ENCODE results near the gene LNPK. TPM values are rescaled to one million over a fixed set of nuclear protein-coding genes. Genes with fewer than 3 reads are reported as not detected.
"Not testable (repeated sequence)": the region's sequence is repeated elsewhere in the genome, so short reads cannot be mapped to it uniquely, and the experiment has no call there.

The LNPK gene
- total RNA-seq, 1 experiment from 2014 or later, result 19.8 TPM

DNA sequence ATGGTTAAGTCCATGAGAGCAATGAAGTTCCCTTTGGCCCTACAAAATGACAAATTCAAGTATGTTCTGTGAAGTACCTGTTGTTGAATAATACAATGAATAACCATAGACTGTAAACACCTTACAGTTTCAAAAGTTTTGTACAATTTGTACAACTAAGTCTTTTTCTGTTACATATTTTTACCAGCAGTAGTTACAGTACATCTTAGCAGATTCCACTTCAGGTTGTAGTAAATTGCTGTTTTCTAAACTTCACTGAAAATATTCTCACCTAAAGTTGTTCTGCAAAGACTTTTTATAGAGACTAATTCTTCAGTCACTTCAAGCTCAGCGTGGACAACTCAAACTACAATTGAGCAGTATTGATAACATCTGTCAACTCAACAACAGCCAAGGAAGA is 28.7 kb downstream of the LNPK start:
- DNase-seq (ENCODE audit: low spot score), result no peak

DNA sequence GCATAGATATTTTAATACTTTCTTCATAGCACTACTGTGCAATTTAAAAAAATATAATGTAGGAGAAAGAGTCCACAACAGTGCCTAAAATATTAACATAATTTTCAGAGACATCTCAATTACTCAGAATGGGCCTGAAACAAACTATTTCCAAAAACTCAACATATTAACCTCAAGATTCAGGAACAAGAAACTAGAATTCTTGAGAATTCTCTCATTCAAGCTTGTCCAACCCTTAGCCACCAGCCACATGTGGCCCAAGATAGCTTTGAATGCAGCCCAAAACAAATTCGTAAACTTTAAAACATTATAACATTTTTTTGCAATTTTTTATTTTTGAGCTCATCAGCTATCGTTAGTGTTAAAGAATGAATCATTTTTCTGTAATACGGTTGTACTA is 35.2 kb downstream of the LNPK start:
- no peak for DNase-seq (ENCODE audit: low spot score)

- no peak for DNase-seq (ENCODE audit: low spot score)
Observed at GRCh38 chr2:175965773-175966172, 36.3 kb downstream of the LNPK start.

DNA sequence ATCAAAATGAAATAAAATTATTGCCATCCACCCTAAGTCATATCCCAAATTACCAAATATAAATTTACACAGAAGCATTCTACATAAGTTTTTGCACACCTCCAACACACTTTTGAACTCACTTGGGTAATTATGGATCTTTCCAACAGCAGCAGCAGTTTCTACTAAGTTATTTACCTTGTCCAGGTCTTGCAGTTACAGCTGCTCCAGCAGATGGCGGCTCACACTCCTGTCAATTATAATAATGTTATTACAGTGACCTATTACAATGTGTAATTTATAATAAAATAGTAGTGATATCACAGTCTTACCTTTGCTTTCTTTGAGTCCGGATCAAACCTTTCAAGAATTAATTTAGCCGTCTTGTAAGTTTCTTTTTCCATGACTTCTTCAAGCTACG is 37.9 kb downstream of the LNPK start:
- no peak for DNase-seq (ENCODE audit: low spot score)

DNA sequence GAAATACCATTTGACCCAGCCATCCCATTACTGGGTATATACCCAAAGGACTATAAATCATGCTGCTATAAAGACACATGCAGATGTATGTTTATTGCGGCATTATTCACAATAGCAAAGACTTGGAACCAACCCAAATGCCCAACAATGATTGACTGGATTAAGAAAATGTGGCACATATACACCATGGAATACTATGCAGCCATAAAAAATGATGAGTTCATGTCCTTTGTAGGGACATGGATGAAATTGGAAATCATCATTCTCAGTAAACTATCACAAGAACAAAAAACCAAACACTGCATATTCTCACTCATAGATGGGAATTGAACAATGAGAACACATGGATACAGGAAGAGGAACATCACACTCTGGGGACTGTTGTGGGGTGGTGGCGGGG is 38.9 kb downstream of the LNPK start:
- not testable (repeated sequence) for DNase-seq (ENCODE audit: low spot score)

GRCh38 chr2:175957845-175958244 is 44.2 kb downstream of the LNPK start:
- no peak for DNase-seq (ENCODE audit: low spot score)

- DNase-seq (ENCODE audit: low spot score), result no peak
Observed at GRCh38 chr2:175955136-175955535, 46.9 kb downstream of the LNPK start.

GRCh38 chr2:175950512-175950911 is 51.6 kb downstream of the LNPK start:
- no peak for DNase-seq (ENCODE audit: low spot score)

- DNase-seq (ENCODE audit: low spot score), result no peak
Observed at GRCh38 chr2:175948191-175948590, 53.9 kb downstream of the LNPK start.

DNA sequence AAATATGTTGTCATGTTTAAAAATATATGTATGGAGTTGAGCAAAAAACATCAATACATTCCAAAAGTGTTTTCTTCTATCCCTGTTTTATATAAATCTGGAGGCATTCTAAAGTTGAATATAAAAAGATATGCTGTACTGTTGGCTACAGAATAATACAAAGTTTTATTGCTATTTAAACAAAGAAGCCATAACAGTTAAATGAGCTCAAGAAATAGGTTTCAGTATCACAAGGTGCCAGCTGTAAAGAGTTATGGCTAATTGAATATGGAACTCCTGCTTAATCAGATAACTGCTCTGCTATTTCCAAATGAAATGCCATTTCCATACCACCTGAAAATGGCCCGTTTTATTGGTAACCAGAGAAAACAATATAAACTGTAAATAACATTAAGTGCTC is 55.0 kb downstream of the LNPK start:
- DNase-seq (ENCODE audit: low spot score), result no peak

DNA sequence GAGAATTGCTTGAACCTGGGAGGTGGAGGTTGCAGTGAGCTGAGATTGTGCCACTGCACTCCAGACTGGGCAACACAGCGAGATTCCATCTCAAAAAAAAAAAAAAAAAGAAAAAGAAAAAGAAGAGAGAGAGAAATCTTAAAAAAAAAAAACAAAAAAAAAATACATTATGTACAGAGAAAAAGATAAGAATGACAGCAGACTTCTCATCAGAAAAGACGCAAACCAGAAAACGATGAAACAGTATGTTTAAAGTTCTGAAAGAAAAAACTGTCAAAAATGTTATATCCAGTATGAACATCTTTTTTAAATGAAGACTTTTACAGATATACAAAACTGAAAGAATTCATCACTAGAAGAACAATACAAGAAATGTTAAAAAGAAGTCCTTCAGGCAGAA is 60.4 kb downstream of the LNPK start:
- DNase-seq (ENCODE audit: low spot score), result no peak

DNA sequence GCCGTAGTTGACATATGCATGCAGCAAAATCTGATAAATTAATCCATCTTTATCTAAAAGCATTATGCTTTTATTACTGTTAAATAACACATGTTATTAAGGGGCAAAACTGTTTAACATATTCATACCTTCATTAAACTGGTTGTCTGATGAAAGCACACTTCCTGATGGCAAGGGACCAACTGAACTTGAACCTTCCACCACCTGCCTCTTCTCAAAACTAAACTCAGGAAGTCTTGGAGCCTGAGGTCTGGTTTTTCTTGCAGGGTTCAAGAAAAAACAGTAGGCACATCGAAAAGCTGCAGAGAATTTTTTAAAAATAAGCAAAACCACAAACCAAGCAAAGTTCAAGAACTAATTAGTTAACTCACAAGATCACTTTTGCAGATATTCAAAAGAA is 64.9 kb downstream of the LNPK start:
- no peak for DNase-seq (ENCODE audit: low spot score)

DNA sequence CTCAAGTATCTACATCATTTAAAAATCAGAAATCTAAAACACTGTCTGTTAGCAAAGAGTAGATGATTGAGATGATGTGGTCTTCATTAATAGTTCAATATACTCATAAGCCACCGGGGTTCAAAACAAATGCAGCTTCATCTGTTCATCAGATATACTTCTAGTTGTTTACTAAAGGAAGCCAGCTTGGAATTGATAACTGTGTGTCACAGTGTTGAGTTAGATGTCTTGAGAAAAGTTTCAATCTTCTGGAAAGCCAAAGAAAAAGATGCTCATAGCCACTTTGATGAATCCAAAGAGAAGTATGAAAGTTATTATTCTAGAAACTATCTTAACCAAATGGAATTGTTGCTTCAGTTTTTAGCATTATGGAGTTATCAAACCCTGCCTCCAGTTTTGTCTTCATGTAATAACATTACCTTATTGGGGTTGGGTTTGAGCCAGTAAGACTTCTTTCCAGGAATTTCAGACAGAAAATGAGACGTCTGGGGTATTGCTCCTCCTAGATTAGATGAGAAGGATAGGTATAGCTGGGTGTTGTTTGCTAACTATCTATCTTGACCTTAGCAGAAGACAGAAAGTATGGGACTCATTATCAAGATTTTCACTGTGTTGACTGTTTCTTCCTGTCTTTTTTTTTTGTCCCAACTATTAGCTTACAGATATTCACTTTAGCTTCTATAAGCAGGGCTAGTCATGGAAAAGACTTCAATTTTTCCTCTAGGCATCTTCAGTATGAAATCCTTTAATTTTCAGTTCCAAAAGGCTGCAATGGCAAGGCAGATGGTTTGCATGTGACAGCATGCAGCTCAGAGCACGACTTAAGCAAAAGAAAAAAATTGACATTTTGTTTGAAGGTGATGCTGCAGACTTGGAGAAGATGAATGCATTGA is 66.5 kb downstream of the LNPK start:
- DNase-seq (ENCODE audit: low spot score), result no peak

DNA sequence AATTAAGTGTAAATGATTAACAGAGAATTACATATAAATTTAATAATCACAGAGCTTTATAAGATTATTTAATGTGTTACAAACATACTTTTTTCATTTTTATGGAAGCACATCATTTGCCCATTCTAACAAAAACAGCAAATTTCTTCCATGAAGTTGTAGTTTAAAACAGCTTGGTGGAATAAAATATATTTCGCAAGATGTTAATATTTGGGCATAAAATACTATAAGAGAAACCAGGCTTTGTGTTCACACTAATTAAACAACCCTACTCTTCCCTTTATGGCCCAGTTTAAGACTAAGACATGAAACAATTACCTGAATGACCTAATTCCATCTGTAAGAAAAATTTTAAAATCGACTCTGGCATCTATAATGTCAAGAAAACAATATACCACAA is 69.4 kb downstream of the LNPK start:
- no peak for DNase-seq (ENCODE audit: low spot score)

DNA sequence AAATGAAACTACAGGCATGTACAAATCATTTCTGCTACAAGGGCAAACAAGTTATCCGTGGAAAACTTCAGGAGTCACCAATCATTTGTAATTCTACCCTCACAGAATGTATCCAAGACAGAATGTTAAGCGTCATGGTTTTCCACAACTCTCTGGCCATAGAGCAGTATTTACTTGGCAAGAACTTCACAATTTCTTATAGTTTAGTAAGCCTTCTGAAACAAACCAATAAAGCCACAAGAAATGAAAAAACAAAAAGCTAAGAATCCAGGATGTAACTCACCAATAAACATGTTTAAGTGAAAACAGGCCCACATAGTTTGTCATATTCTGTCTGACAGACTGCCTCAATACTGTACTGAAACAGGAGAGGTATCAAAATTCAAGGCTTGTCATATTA is 70.3 kb downstream of the LNPK start:
- DNase-seq (ENCODE audit: low spot score), result peak; percentile 30

DNA sequence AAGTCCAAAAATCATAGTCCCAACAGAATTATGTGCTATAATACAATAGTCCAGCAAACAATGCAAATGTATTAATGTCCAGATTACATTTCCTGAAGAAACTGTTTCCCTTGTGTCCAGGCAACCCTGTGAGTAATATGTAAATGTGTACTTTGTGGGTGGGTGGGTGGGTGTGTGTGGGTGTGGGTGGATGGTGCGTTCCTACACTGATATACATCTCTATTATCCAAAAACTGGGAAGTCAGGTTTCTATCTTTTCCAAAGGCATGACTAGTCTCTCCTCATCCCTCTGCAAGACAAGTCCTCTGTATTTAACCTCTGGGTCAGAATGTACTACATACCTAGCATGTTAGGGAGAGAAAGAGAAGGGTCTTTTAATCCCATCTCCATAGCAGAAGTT is 71.6 kb downstream of the LNPK start:
- DNase-seq (ENCODE audit: low spot score), result no peak

- no peak for DNase-seq (ENCODE audit: low spot score)
Observed at GRCh38 chr2:175929850-175930249, 72.2 kb downstream of the LNPK start.

DNA sequence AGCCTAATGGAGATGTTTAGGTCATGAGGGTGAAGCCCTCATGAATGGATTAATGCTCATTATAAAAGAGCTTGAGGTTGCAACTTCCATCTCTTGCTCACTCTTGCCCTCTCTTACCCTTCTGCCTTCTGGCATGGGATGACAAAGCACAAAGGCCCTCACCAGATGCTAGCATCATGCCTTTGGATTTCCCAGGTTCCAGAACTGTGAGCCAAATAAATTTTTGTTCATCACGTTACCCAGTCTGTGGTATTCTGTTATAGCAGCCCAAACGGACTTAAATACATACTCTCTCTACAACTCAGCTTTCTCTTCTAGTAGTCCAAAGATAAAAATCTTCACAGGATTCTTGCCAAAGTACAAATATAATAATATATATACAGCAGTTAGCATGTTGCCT is 75.8 kb downstream of the LNPK start:
- DNase-seq (ENCODE audit: low spot score), result no peak

DNA sequence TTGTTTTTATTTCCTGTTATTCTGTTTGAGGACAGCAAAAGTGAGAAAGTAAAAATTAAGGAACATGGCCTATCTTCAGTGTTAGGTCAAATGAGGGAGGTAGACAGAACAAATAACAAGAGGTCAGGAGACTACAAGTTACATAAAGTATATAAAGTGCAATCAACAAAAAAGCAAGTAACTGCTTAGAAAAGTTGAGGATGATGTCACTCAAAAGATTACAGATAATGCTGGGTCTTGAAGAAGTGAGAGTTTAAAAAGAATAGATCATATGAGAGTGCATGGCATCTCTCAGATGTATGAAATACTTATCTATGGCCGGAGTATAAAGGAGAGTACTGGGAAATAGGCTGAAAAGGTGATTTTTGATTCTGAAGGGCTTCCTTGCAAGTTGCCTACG is 79.9 kb downstream of the LNPK start:
- no peak for DNase-seq (ENCODE audit: low spot score)

- DNase-seq (ENCODE audit: low spot score), result no peak
Observed at GRCh38 chr2:175918935-175919334, 83.1 kb downstream of the LNPK start.

GRCh38 chr2:175914846-175915245 is 87.2 kb downstream of the LNPK start:
- DNase-seq (ENCODE audit: low spot score), result no peak

GRCh38 chr2:175913849-175914743 is 88.0 kb downstream of the LNPK start:
- not testable (repeated sequence) for DNase-seq (ENCODE audit: low spot score)

- not testable (repeated sequence) for DNase-seq (ENCODE audit: low spot score)
Observed at GRCh38 chr2:175913267-175913666, 88.8 kb downstream of the LNPK start.
